ENCODE measurements around the gene GDF11.

The GDF11 gene

DNA sequence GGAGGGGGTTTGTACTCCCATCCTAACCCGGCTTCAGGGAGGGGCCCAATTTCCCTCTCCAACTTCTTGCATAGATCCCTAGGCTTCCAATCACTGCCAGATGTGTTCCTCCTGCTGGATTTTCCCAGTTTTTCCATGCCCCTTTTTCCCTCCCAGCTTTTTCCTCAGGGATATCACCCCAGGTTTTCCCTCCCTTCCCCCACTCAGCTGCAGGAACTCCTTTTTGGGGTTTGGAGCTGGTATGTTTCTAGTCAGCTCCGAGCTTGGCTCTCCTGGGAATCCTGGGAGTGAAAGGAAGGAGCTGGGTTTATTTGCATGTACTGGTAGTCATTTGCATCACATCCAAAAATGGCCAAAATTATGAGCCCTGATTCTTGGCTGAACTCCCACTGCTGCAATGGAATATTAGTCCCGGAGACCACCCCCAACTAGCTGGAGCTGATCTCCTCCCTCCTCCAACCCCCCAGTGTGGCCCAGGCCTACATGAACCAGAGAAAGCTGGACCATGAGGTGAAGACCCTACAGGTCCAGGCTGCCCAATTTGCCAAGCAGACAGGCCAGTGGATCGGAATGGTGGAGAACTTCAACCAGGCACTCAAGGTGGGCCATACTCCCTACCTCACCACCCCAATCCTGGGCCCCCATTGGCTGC is 24.2 kb upstream of the GDF11 start:
- H3K27ac ChIP-seq (ENCODE audit: insufficient read depth in 1 of 2, low read depth in 1 of 2, low read length in 2 of 2, poor library complexity in 1 of 2, severe bottlenecking in 2 of 2): no peak overlapping the region
- no peaks in the 10 kb centered on the region for H3K9me3 ChIP-seq (ENCODE audit: control extremely low read depth in 1 of 5, control insufficient read depth in 4 of 5, insufficient read depth in 2 of 5, low read depth in 1 of 5, low read length in 4 of 5)
- peaks cover 0 to 18% (median 17%) of the 10 kb centered on the region in 4 experiments for H3K36me3 ChIP-seq (ENCODE audit: control insufficient read depth in 4 of 4, insufficient read depth in 4 of 4, low read length in 3 of 4)
- ChIA-PET POLR2A (interaction anchor here (0.7 to 1.1 kb wide), 2 partner anchors 19 to 51 kb away, joined by 3 read pairs; no protein-coding TSS in a partner anchor), CTCF (interaction anchor here (2.3 to 7.3 kb wide), 4 partner anchors 11 to 56 kb away, joined by 7 to 119 read pairs (median 18); partner anchors contain the start of gene CD63)
- 100% methylated on average over 1 of the region's 4 CpGs for WGBS (ENCODE audit: insufficient coverage)
- peaks cover 3 to 27% (median 19%) of the 10 kb centered on the region in 4 experiments for H3K4me1 ChIP-seq (ENCODE audit: control extremely low read depth in 1 of 4, control insufficient read depth in 4 of 4, insufficient read depth in 4 of 4, low read length in 3 of 4)
- DNase-seq: no peak
- H3K27me3 ChIP-seq (replicated peaks in 2 of 5; ENCODE audit: control insufficient read depth in 4 of 5, insufficient read depth in 5 of 5, low read length in 4 of 5): no peaks in the 10 kb centered on the region
- no peak overlapping the region for H3K4me3 ChIP-seq (ENCODE audit: control insufficient read depth in 1 of 7, extremely low read depth in 1 of 7, insufficient read depth in 4 of 7, low read depth in 2 of 7, low read length in 6 of 7)

GRCh38 chr12:55719371-55719770 is 23.6 kb upstream of the GDF11 start:
- no peaks in the 10 kb centered on the region for H3K27me3 ChIP-seq (replicated peaks in 2 of 5; ENCODE audit: control insufficient read depth in 4 of 5, insufficient read depth in 5 of 5, low read length in 4 of 5)
- ChIA-PET POLR2A (no interaction called here), CTCF (interaction anchor here (0.9 to 7.3 kb wide), 7 partner anchors 11 to 61 kb away, joined by 3 to 119 read pairs (median 7); partner anchors contain the start of gene CD63)
- peaks cover 3 to 24% (median 23%) of the 10 kb centered on the region in 4 experiments for H3K36me3 ChIP-seq (ENCODE audit: control insufficient read depth in 4 of 4, insufficient read depth in 4 of 4, low read length in 3 of 4)
- H3K27ac ChIP-seq (ENCODE audit: insufficient read depth in 1 of 2, low read depth in 1 of 2, low read length in 2 of 2, poor library complexity in 1 of 2, severe bottlenecking in 2 of 2): no peak overlapping the region
- peaks cover 3 to 27% (median 19%) of the 10 kb centered on the region in 4 experiments for H3K4me1 ChIP-seq (ENCODE audit: control extremely low read depth in 1 of 4, control insufficient read depth in 4 of 4, insufficient read depth in 4 of 4, low read length in 3 of 4)
- H3K4me3 ChIP-seq (ENCODE audit: control insufficient read depth in 1 of 7, extremely low read depth in 1 of 7, insufficient read depth in 4 of 7, low read depth in 2 of 7, low read length in 6 of 7): no peak overlapping the region
- no peaks in the 10 kb centered on the region for H3K9me3 ChIP-seq (ENCODE audit: control extremely low read depth in 1 of 5, control insufficient read depth in 4 of 5, insufficient read depth in 2 of 5, low read depth in 1 of 5, low read length in 4 of 5)
- 92% methylated on average over 2 of the region's 7 CpGs for WGBS (ENCODE audit: insufficient coverage)
- no peak for DNase-seq

GRCh38 chr12:55720071-55720564 is 22.8 kb upstream of the GDF11 start, which contains the start of gene RDH5:
Gene RDH5, plus strand, starts transcription at chr12:55720393. Its CDS starts 792 bp downstream, at chr12:55721185.
- DNase-seq: no peak
- peaks cover 3 to 31% (median 22%) of the 10 kb centered on the region in 4 experiments for H3K4me1 ChIP-seq (ENCODE audit: control extremely low read depth in 1 of 4, control insufficient read depth in 4 of 4, insufficient read depth in 4 of 4, low read length in 3 of 4)
- H3K27ac ChIP-seq (ENCODE audit: insufficient read depth in 1 of 2, low read depth in 1 of 2, low read length in 2 of 2, poor library complexity in 1 of 2, severe bottlenecking in 2 of 2): no peak within 1 kb of the TSS
- CTCF ChIA-PET: interaction anchor here (0.6 to 7.3 kb wide), 9 partner anchors 8 to 69 kb away, joined by 3 to 119 read pairs (median 5); partner anchors contain the start of gene CD63
- H3K36me3 ChIP-seq (ENCODE audit: control insufficient read depth in 4 of 4, insufficient read depth in 4 of 4, low read length in 3 of 4): peaks cover 3 to 29% (median 27%) of the 10 kb centered on the region in 4 experiments
- POLR2A ChIA-PET: no interaction called here
- no peaks in the 10 kb centered on the region for H3K9me3 ChIP-seq (ENCODE audit: control extremely low read depth in 1 of 5, control insufficient read depth in 4 of 5, insufficient read depth in 2 of 5, low read depth in 1 of 5, low read length in 4 of 5)
- WGBS (ENCODE audit: insufficient coverage): 93% methylated on average over 5 of the region's 6 CpGs
- H3K4me3 ChIP-seq (ENCODE audit: control insufficient read depth in 1 of 7, extremely low read depth in 1 of 7, insufficient read depth in 4 of 7, low read depth in 2 of 7, low read length in 6 of 7): no peak within 1 kb of the TSS
- H3K27me3 ChIP-seq (replicated peaks in 2 of 5; ENCODE audit: control insufficient read depth in 4 of 5, insufficient read depth in 5 of 5, low read length in 4 of 5): no peaks in the 10 kb centered on the region

DNA sequence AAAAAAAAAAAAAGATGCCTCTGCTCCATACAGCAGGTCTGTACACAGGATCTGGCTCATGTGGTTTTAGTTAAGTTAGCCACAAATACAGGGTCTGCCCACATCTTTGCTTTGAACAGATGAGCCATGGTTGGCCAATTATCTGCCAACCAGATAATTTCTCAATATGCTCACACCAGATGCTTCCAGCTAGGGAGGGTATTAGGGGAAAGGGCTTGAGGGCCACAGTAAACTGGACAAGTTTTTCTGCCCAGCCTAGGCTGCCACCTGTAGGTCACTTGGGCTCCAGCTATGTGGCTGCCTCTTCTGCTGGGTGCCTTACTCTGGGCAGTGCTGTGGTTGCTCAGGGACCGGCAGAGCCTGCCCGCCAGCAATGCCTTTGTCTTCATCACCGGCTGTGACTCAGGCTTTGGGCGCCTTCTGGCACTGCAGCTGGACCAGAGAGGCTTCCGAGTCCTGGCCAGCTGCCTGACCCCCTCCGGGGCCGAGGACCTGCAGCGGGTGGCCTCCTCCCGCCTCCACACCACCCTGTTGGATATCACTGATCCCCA is 22.0 kb upstream of the GDF11 start:
- peak in 2 of 3 donors; percentile 46 to 48 for DNase-seq

DNA sequence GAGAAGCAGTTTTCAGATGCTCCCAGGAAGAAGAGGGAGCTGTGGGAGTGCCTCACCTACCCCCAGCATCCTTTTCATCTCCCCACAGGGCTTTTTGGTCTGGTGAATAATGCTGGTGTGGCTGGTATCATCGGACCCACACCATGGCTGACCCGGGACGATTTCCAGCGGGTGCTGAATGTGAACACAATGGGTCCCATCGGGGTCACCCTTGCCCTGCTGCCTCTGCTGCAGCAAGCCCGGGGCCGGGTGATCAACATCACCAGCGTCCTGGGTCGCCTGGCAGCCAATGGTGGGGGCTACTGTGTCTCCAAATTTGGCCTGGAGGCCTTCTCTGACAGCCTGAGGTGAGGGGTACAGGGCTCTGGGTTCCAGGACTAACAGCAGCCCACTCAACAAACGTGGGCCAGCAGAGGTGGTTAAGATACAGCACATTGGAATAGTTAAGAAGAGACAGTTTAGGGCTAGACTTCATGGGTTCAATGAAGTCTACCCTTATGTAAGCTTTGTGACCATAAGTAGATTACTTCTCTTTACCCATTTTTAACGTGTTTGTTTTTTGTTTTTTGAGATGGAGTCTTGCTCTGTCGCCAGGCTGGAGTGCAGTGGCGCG is 21.2 kb upstream of the GDF11 start:
- DNase-seq: no peak
- WGBS (ENCODE audit: insufficient coverage): 97% methylated on average over 13 of the region's 14 CpGs
- H3K4me1 ChIP-seq (ENCODE audit: control extremely low read depth in 1 of 4, control insufficient read depth in 4 of 4, insufficient read depth in 4 of 4, low read length in 3 of 4): peaks cover 0 to 21% (median 13%) of the 10 kb centered on the region in 4 experiments
- POLR2A ChIA-PET: interaction anchor here (0.9 kb wide), 1 partner anchor 8 kb away, joined by 3 read pairs; no protein-coding TSS in a partner anchor
- no peak overlapping the region for H3K4me3 ChIP-seq (ENCODE audit: control insufficient read depth in 1 of 7, extremely low read depth in 1 of 7, insufficient read depth in 4 of 7, low read depth in 2 of 7, low read length in 6 of 7)
- H3K36me3 ChIP-seq (ENCODE audit: control insufficient read depth in 4 of 4, insufficient read depth in 4 of 4, low read length in 3 of 4): peaks cover 3 to 41% (median 35%) of the 10 kb centered on the region in 4 experiments
- CTCF ChIA-PET: interaction anchor here (1.7 to 7.3 kb wide), 3 partner anchors 8 to 16 kb away, joined by 4 to 119 read pairs (median 26); partner anchors contain the start of gene CD63
- H3K27ac ChIP-seq (ENCODE audit: insufficient read depth in 1 of 2, low read depth in 1 of 2, low read length in 2 of 2, poor library complexity in 1 of 2, severe bottlenecking in 2 of 2): no peak overlapping the region
- no peaks in the 10 kb centered on the region for H3K27me3 ChIP-seq (replicated peaks in 2 of 5; ENCODE audit: control insufficient read depth in 4 of 5, insufficient read depth in 5 of 5, low read length in 4 of 5)
- H3K9me3 ChIP-seq (ENCODE audit: control extremely low read depth in 1 of 5, control insufficient read depth in 4 of 5, insufficient read depth in 2 of 5, low read depth in 1 of 5, low read length in 4 of 5): no peaks in the 10 kb centered on the region

More for the DNA sequence above, 22.0 kb upstream of the GDF11 start:
- POLR2A ChIA-PET: interaction anchor here (0.9 kb wide), 1 partner anchor 8 kb away, joined by 3 read pairs; no protein-coding TSS in a partner anchor
- CTCF ChIA-PET: interaction anchor here (0.6 to 7.3 kb wide), 7 partner anchors 9 to 65 kb away, joined by 3 to 119 read pairs (median 6); partner anchors contain the start of gene CD63
- Histone ChIP-seq H3K4me1 (ENCODE audit: control extremely low read depth in 1 of 4, control insufficient read depth in 4 of 4, insufficient read depth in 4 of 4, low read length in 3 of 4) (peaks cover 0 to 23% (median 15%) of the 10 kb centered on the region in 4 experiments), H3K9me3 (ENCODE audit: control extremely low read depth in 1 of 5, control insufficient read depth in 4 of 5, insufficient read depth in 2 of 5, low read depth in 1 of 5, low read length in 4 of 5) (no peaks in the 10 kb centered on the region), H3K4me3 (ENCODE audit: control insufficient read depth in 1 of 7, extremely low read depth in 1 of 7, insufficient read depth in 4 of 7, low read depth in 2 of 7, low read length in 6 of 7) (no peak overlapping the region), H3K36me3 (ENCODE audit: control insufficient read depth in 4 of 4, insufficient read depth in 4 of 4, low read length in 3 of 4) (peaks cover 3 to 35% (median 33%) of the 10 kb centered on the region in 4 experiments), H3K27ac (ENCODE audit: insufficient read depth in 1 of 2, low read depth in 1 of 2, low read length in 2 of 2, poor library complexity in 1 of 2, severe bottlenecking in 2 of 2) (no peak overlapping the region), H3K27me3 (replicated peaks in 2 of 5; ENCODE audit: control insufficient read depth in 4 of 5, insufficient read depth in 5 of 5, low read length in 4 of 5) (no peaks in the 10 kb centered on the region)
- 93% methylated on average over 9 of the region's 9 CpGs for WGBS (ENCODE audit: insufficient coverage)

DNA sequence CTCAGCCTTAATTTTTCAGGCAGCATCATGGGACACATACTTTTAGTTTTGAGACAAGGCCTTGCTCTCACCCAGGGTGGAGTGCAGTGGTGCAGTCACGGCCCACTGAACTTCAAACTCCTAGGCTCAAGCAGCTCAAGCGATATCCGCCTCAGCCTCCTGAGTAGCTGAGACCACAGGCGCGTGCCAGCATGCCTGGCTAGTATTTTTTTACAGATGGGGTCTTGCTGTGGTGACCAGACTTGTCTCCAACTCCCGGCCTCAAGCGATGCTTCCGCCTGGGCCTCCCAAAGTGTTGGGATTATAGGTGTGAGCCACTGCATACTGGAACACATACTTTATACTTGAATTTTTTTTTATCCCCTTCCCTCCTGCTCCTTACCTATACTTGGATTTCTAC is 20.0 kb upstream of the GDF11 start:
- 97% methylated on average over 5 of the region's 8 CpGs for WGBS (ENCODE audit: insufficient coverage)
- no peaks in the 10 kb centered on the region for H3K27me3 ChIP-seq (replicated peaks in 2 of 5; ENCODE audit: control insufficient read depth in 4 of 5, insufficient read depth in 5 of 5, low read length in 4 of 5)
- DNase-seq: no peak
- no peak overlapping the region for H3K27ac ChIP-seq (ENCODE audit: insufficient read depth in 1 of 2, low read depth in 1 of 2, low read length in 2 of 2, poor library complexity in 1 of 2, severe bottlenecking in 2 of 2)
- peaks cover 6 to 21% (median 14%) of the 10 kb centered on the region in 4 experiments for H3K4me1 ChIP-seq (ENCODE audit: control extremely low read depth in 1 of 4, control insufficient read depth in 4 of 4, insufficient read depth in 4 of 4, low read length in 3 of 4)
- ChIA-PET CTCF (interaction anchor here (1.3 to 7.3 kb wide), 3 partner anchors 13 to 73 kb away, joined by 3 to 119 read pairs (median 5); a partner anchor contains a TSS), POLR2A (no interaction called here)
- peaks cover 3 to 49% (median 38%) of the 10 kb centered on the region in 4 experiments for H3K36me3 ChIP-seq (ENCODE audit: control insufficient read depth in 4 of 4, insufficient read depth in 4 of 4, low read length in 3 of 4)
- no peak overlapping the region for H3K4me3 ChIP-seq (ENCODE audit: control insufficient read depth in 1 of 7, extremely low read depth in 1 of 7, insufficient read depth in 4 of 7, low read depth in 2 of 7, low read length in 6 of 7)
- H3K9me3 ChIP-seq (ENCODE audit: control extremely low read depth in 1 of 5, control insufficient read depth in 4 of 5, insufficient read depth in 2 of 5, low read depth in 1 of 5, low read length in 4 of 5): no peaks in the 10 kb centered on the region

Data from common myeloid progenitor, CD34-positive (primary cell).